Stimulated activated CD8-positive, alpha-beta memory T cell treated with anti-CD3 and anti-CD28 coated beads, Interleukin-7, amount 100 ng/mL, for 4 hours (primary cell): ENCODE data around the gene HOXA13.

Source experiments
- DNase-seq, 2 donors: peaks; one replicate each; pipeline ENCODE4 v3.0.0-alpha.2; 2020; ENCODE audit warnings: low read depth in 2 of 2

Gene HOXA13

DNA sequence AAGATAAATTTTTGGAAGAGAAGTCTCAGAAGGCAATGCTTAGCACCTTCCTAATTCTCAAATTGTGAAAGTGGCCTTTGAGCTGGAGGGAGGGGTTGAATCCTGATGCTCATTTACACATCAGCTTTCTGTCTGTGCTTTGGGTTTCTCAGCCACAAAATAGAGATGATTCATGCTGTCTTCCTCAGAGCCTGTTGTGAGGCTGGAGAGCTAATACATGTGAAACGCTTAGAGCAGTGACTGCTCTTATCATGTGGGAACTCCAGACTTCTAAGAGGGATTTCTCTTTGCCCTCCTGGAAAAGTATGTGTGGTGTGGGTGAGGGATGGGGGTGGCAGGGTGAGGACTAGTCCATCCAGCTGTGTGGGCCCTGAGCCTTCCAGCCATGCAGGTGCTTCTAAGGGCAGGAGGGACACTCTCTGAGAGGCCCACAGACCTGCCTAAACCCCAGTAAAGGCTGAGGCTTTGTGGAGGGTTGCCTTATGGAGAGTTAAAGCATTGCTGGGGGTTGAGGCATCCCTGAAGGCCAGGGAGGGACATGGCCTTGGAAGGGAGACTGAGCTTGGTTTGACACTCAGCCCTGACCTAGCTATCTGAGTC, 37.9 kb upstream of the HOXA13 start:
- no peak for DNase-seq

DNA sequence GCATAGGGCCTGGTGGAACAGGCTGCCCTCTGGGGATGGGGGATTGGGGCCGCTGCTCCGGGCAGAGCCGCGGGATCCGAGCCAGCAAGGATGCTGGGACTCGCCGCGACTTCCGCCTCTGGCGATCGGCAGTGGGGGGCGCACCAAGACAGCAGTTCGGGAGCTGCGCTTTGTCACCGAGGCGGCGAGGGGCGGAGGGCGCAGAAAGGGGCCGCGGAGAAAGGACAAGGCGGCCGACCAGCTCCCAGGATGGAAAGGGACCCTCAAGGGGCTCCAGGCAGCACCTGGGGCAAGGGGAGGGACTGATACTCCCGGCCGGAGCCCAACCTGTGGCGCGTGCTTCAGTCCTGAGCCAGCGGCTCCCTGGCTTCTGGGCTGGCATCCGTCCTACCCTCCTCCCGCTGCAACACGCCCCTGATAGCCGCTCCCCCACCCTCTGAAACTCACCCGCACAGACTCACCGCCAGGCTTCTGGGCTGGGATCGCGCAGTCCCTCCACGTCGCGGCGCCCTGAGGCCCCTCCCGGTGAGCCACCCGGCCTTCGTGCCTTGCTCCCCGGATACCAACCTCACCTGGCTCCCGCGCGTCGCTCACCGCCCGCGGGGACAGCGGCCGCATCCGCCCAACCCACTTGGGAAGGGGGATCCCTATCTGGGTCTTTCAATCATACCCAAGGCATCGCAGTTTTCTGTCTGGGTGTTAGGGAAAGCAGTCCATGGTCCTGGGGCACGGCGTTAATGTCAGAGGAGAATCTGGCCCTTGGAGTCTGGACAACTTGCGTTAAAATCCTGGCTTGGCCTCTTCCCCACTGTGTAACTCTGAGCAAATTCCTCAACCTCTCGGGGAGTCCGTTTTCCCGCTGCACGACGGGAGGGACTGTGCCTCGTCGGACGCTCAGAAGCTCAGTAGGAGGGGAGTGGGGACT, 35.8 kb upstream of the HOXA13 start:
- no peak for DNase-seq

DNA sequence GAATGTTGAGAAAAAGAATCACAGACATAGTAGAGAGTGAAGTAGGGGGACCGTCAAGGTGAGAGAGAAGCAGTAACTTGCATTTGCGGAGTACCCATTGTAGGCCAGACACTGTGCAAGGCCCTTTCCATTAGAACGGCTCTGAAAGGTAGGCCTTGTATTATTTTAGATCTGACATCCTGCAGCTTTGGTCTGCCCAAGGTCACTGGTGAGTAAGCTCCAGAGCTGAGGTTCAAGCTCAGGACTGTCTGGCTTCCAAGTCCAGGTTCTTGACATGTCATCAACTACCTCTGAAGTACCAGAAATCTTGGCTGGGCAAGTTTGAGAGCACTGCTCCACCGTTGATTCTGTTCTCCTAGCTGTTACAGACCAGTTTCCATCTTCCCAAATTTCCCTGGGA, 29.6 kb upstream of the HOXA13 start:
- DNase-seq: no peak

DNA sequence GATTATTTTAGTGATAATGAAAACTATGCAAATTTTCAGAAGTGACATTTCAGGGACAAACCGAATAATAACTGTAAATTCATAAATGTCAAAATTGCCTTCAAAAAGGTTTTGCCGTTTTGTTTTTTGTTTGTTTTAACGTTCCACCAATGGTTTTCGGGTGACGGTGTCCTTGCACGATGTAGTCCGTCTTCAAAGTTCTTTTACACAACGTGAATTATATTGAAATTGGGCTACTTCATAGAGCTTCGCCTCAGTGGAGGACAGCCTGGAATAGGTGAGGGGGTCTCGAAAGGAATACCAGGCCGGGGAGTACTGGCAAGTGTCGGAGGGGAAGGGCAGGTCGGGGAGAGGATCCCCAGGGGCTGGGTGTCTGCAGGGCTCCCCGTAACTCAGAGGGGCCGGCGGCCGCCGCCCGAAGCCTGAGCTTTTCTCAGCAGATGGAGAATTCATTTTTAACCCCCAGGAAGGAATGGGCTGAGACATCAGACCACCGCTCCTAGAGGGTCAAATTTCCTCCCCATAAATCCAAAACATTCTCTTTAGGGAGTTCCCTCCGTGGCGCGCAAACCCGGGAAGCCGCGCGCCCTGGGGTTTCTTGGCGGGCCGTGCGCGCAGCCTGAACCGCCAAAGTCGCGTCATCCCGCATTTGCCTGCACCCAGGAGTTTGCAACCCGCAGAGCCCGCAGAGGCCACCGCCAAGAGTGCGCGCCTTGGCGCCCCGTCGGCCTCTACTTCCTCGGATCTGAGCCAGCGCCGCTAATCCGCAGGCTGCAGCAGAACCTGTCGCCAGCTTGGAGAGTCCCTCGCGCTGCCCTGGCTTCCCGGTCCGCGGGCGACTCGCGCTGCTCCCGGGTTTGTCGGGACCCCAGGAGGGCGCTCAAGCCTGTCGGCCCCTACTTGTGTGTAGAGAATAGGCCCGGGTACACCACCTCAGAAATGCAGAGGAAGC, 25.4 kb upstream of the HOXA13 start:
- DNase-seq: no peak

DNA sequence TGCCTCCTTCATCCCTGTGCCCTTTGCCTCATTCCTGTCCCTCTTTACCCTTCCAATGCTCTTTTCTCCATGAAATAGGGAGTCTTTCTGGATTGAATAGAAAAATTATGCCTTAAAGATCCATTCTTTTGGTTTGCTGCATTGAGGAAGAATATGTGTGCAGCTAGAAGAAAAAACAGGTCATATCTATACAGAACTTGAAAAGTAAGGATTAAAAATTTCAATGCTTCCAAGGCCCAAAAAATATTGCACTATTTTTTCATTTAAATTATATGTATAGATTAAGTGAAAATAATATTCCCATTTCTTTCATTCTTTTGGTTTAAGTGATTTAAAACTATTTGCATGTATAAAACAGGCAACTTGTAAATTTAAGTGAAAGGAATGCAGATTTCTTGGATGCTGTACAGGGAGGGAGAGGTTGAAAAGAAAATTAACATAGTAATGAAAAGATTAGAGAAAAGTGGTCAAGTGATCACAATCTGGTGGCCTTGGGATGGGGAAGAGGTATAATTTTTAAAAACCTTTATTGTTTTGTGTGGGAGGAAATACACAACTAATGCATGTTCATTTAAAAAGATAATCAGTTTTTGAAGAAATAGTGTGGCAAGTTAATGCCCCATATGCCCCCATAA, 24.2 kb upstream of the HOXA13 start:
- DNase-seq: no peak

DNA sequence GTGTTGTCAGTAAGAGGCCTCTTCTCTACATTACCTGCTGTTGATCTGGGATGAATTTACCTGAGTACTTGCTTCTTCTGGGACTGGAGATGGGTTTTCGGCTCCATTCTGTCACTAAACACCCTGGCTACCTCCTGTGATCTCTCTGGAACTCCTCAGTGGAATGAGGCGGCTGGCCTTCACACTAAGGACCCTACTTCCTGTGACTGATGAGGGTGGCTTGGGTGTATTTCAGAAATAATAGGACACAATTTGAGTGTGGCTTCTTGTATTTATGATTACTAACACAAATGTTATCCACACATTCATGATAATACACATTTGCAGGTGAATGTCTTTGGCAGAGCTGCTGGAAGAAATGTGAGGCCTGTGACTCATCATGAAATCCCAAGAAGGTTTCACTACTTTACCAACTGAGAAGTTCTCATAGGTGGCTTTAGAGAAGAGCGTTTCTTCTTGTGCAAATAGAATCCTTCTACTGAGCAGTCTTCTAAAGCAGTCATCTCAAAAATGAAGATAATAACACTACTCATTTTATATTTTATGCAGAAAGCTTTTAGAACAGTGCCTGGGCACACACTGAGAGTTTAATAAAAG, 21.4 kb upstream of the HOXA13 start:
- no peak for DNase-seq

DNA sequence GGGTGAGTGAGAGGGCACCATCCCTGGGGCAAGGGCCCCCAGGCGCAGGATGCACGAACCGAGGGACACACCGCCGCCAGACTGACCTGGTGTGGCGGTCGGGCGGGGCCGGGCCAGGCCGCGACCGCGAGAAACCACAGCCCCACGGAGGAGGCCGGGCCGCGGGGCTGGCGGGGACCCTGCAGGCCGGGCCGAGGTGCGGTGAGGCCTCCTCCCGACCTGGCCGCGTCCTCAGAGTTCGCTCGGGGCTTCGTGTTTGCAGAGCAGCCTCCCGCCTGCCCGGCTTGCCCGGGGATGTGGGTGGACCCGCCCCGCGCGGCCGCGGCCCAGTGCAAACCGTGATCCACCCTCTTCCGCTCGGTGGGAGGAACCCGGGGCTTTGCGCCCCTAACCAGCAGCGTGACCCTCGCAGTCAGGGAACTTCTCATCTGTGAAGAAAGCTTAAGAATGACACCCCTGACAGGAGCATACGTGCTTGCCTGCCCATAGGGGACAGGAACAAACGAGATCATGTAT, 20.6 kb upstream of the HOXA13 start:
- no peak for DNase-seq

DNA sequence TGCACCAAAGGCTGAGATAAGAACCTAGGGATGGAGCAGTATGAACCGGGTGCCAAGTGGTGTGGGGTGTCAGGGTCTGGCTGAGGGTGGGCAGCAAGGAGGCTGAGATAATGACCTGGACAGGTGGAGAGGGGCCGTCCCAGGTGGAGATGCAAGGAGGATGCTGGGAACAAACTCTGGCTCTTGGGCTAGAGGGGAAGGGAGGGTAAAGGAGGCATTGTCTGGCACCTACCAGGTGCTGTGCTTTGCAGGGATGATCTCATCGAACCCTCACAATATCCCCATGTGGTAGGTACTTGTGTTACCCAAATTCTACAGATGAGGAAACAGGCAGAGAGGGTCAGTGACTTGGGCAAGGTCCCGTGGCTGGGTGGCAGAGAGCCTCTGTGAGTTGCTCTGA, 19.9 kb upstream of the HOXA13 start:
- DNase-seq: no peak

DNA sequence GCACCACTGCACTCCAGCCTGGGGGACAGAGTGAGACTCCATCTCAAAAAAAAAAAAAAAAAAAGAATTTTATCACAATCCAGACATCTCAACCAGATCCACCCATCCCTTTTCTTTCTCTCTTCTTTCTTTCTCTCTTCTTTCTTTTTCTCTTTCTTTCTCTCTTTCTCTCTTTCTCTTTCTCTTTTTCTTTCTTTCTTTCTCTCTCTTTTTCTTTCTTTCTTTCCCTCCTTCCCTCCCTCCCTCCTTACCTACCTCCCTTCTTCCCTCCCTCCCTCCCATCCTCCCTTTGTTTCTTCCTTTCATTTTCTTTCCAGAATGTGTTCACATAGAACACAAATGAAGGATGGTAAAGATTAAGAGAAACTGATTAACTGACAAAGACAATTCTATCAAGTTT, 18.1 kb upstream of the HOXA13 start:
- no peak for DNase-seq

DNA sequence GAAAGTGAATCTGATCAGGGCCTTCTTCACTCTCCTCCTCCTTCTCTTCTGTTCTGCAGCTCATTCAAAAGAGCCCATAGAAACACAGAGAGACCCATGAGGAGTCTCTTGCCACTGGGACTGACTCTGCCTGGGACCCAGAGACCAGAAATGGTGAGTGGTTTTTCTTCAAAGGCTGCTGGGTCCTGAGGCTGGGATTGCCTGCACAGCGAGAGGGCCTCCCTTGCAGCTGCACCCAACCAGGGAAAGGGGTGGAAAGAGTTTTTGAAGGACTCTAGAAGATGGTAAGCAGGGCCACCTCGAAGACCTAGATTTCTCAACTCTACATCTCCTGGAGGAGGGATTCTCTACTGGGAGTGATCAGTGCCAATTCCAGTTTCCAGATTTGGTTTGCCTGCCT, 15.5 kb upstream of the HOXA13 start:
- no peak for DNase-seq

DNA sequence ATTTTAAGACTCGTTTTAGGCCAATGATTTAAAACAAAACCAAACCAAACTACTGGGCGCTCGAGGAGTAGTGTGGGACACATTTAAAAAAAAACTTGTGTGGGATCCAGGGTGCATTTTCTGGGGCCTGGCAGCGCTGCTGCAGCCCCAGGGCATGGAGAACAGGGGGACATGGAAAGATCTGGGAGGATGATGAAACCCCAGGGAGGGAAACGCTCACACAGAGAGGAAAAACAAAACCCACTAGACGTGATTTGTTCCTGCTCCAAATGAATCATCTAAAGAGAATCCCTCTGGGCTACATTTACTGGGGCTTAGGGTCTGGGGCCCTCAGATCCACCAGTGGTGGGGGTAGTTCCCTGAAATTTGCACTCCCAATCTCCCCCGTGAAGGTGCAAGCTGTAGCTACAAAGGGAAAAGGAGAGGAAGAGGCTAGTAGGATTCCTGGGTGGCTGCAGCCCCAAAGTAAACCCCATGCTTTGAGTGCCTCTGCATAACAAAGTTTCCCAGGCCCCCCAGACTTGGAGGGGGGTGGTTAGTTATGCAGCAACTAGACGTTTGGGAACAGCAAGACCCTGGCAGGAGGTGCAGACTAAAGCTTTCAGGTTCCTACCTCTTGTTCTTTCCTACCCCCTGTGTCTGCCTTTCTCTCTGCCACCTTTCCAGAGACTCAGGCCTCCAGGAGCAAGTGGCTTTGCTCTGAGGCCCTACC, 14.5 kb upstream of the HOXA13 start:
- DNase-seq: no peak

DNA sequence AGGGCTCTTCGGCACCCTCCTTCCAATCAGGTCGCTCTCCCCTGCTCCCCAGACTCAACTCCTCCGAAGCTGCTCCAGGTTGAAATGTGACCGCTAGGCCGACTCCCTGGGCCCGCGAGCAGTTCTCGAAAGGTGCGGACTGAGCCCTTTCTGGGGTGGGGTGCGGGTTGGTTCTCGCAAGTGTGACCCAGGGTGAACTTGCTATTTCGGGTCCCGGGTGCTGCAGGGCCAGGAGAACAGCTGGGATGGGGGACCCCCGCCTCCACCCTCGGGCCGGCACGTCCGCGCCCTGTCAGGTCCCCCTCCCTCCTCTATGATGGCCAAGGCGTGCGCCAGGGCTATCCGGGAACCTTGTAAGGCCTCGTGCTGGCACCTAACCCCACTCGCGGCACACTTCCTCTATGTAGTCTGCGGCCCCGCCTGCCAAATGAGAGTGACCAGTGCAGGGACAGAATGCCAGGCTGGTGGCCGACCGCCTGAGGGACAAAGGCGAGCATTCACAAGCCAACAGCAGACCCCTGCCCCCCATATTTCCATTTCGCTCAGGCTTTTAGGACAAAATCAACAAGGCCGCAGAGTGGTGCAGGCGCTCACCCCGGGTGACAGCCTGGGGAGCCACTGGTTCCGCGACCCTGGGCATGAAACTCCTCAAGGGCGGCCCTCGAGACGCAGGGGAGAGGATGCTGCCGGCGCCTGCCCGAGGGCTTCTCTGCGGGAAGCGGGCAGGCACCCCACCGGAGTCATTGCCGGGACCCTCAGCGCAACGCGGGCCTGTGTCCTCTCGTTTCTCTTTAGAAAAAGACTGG, 13.7 kb upstream of the HOXA13 start:
- no peak for DNase-seq

DNA sequence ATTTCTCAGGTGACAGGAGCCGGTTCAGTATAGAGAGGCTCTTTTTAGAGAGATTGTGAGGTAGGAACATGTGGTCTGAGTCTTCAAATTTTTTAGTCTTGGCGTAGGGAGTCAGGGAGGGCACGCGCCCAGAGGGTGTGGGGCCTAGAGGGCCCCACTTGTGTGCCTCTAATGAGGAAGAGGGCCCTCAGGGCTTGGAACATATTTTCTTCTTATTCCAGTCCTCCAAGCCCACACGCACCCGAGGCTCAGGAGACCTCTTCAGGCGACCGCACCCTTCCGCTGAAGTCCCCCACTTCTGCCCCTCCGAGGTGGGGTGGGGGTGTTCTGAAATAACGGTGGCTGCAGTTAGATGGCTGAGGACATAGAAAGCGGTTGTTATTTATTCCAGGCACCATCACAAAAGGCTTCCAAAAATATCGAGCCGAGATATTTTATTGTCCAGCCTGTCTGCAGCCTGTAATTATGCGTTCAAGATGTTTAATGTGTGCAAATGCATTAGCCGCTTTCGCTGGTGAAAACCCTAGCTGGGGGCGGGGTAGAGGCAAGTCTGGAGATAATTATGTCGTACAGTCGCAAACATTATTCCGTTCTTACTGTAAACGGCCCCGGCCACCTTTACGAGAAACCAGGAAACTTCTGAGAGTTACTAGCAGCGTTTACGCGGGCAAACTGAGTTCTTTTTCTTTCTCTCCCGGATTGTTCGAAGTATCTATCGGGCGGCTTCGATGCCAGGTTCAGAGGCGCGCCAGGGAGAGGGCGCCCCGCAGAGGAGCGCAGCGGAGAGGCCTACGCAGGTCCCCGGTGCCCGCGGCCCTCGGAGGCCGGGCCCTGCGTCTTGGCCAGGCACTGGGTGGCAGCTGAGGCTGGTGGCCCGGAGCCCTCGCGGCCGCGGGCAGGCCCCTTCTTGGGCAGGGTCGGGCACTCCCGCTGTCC, 12.9 kb upstream of the HOXA13 start:
- DNase-seq: no peak

DNA sequence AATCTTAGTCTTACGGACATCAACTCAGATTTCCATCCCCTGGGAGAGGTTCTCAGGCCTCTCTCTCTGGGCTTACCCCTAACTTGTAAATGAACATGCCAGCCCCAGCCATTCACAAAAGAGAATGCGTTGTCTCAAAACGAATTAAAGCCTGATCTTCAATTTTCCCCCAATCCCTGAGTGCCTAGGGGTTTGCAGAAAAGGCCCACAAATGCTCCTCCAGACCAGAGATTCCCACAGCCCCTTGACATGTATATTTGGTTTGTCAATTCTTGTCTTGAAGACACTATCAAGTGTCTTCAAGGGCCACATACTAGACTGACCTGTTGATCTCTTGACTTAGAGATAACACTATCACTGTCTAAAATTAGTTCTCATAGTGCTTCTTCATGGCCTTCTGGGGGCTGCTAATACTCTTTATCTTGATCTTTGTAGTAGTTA, 11.9 kb upstream of the HOXA13 start:
- DNase-seq: no peak

DNA sequence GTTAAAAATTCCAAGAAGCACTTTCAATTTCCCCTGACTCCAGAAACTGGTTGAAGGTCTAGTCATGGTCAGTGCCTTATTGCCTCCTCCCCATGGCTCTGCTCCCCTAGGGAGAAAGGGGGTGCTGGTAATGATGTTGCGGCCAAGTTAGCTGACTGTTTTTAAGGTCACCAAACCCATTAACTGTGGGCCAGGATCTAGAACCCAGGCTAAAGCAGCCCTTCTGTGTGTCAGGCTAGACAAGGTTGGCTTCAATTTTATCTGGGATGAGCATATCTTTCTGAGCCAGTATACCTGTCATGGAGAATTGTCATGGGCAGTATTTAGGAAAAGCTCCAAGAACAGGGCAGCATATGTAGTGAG, 11.2 kb upstream of the HOXA13 start:
- no peak for DNase-seq

DNA sequence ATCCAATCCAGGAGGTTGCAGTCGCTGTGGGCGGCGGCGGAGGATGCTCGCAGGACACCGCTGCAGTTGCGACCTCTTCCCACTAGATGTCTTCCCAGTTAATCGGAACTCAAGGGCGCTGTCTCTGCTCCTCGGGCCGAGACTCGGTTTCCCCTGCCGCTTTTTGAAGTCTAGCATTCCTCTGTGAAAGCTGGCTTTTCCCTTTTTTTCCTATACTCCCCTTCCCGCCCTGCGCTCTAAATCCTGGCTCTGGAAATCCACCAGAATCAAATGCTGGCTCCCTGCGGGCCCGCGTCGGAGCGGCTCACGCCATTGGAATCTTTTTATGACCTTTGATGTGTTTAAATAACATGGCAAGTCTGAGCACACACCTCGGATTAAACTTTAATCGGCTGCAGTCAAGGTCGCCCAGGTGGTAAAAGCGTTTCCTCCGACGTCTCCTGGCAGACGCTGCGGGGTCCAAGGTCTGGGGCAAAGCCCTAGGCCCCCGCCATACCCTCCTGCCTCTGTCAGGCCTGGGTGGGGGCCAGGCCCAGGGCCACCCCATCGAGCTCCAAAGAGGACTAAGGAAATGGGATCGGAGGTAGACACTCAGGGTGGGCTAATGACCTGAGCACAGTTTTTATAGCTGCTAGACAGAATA, 10.7 kb upstream of the HOXA13 start:
- no peak for DNase-seq

DNA sequence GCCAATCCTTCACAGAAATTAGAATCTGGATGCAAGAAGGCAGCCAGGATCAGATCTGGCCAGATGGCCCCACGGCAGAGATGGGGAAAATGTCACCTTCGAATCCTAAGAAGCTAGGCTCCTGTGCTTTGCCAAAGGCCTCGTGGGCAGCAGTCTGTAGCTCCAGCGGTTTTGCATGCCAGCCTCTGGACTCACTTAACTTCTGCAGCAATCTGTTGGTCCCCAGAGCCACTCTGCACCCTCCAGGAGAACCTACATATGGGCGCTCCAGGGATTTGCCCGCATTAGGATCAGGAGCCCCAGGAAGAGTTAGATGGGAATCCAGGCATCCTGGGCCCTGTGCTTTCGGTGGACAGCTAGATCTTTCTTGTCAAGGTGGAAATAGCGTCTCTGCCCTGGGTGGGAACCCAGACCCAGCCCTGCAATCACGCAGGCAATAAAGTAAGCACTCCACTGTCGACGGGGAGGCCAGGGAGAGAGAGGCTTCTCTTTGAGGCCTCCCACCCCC, 10.1 kb upstream of the HOXA13 start:
- no peak for DNase-seq

DNA sequence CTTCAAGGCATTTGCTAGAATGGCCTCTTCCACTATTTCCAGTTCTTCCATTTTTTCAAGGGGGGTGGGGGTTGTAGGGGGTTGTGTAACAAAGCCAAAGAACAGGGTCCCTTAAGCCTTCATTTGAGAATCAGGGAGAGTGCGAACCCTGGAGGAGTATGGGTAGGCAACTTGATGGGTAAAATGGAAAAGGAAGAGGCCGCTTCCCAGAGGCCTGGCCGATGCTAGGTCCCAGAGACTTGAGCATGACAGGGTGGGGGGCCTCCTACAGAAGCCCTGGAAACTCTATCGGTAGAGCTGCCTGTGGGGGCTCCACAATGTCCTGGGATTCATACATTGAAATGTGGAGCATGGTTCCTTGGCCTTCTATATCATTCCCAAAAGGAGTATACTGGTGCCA, 9.1 kb upstream of the HOXA13 start:
- no peak for DNase-seq
